C4-2B (cell line): Measurements from ENCODE around the gene F12.
A peak's percentile ranks its signal among the peaks of the same experiment; 100 is the strongest.

ENCODE experiments used
- H3K27ac ChIP-seq: fragments of 450-650 bp; 2 replicates; pipeline ENCODE4 v1.5.1; 2017
- CTCF ChIP-seq: fragments of 450-650 bp; conservative IDR thresholded peaks from 2 replicates; pipeline ENCODE4 v1.5.1; 2017; ENCODE audit warnings: mild to moderate bottlenecking
- ZFX ChIP-seq: fragments of 450-650 bp; IDR thresholded peaks from 2 replicates; pipeline ENCODE4 v1.6.1; 2017

The F12 gene

DNA sequence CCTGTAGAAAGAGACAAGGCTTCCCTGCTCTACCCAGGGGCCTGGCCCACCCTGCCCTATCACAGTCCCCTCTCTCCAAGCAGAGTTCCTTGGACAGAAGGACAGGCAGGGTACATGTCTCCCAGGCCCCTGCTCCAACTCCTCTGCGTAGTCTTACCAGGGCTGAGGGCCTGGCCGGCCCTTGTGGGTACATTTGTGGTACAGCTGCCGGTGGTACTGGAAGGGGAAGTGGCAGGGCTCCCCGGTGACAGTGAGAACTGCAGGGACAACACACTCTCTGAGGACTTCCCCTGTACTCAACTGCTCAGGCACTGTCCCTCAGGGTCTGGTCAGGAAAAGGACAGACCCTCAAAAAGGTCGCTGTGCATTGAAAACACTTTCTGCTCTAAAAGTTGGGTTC lies 3.6 kb downstream of the F12 start:
- H3K27ac ChIP-seq, result no peak overlapping the region

DNA sequence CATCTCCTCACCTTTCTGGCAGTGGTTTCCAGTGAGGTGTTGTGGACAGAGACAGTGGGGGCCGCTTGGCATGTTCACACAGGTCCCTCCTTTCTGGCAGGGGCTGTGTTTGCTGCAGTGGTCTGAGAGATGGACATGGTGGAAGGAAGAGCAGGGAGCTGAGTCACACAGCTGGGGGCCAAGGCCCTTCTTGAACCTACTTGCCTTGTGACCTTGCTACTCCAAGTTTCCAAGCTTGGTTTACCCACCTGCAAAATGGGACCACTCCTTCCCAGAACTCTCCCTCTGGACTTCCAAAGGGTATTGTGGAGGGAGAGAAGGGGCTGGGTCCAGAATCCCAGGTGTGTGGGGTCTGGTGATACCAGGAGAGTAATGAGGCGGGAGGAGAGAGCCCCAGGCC lies 4.1 kb downstream of the F12 start:
- TF ChIP-seq ZFX (no peak), CTCF (no peak)
- H3K27ac ChIP-seq, result no peak overlapping the region; the same call in 1 of the 2 replicates

More for the DNA sequence above, 3.6 kb downstream of the F12 start:
- TF ChIP-seq ZFX (no peak), CTCF (no peak)

DNA sequence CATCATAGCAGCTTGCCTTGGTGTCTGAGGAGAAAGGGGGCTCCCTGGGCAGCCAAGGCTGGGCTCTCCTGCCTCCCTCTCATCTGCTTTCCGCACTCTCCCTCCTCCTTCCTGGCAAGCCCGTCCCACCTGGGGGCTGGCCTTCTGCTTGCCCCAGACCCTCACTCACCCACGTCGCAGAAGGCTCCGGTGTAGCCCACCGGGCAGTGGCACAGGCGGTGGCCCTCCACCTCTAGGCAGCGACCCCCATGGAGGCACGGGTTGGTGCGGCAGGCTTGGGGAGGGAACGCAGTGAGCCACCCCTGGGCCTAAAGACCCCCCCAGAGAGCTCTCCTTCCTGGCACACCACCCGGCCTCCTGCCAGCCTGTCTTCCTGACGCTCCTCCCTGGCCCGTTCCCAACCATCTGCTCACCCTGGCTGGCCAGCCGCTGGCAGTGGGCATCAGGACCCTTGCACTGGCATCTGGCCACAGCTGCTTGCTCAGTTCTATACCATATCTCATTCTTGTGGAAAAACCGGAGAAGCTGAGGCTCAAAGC lies 4.7 kb downstream of the F12 start:
- TF ChIP-seq CTCF, result no peak
- TF ChIP-seq ZFX, result 0 out of 2 replicates have a peak, but pooled peaks have one; percentile 4
- peak overlapping the region; percentile 96 for H3K27ac ChIP-seq

DNA sequence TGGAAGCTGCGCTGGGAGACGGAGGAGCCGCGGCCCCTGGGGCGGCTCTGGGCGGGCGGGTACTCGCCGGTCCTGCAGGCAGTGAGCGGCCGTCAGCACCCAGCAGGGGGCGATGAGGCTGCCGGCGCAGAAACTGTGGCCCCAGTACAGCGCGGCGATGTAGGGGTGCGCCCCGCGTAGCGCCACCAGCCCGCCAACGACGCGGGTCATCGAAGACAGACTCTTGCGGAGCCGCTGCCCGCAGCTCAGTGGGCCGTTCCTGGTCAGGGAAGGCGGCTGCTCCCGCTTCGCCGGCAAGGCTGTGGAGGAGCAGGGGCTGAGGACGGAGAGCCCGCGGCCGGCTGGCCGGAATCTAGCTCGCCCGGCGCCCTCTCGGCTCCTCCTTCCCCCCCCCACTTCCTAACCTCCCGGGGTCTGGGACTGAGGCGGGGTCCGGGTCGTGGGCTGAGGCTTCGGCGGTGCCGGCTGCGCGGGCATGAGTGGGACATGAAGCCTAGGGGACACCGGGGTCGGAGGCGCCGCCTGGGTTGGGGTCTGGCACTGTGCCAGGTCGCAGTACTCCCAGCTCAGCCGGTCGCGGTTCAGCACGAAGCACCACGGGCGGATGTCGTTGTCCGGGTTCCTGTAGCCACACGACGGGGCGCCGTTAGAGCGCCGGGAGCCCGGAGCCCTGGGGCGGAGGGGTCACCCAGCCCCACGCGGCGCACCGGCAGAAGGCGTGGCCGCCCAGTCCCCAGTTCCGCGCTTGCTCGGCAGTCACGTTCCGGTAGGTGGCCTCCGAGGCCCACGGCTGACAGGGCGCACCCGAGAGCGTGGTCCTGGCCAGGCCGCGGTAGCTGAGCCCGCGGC lies 5.3 kb downstream of the F12 start:
- H3K27ac ChIP-seq, result peak overlapping the region; percentile 96
- TF ChIP-seq ZFX (peak; percentile 52; the same call in 1 of the 2 replicates), CTCF (peak; percentile 83)

GRCh38 chr5:177403102-177403791 lies 6.1 kb downstream of the F12 start:
- peak overlapping the region; percentile 96 for H3K27ac ChIP-seq
- peak; percentile 75; the same call in 1 of the 2 replicates for TF ChIP-seq ZFX
- no peak for TF ChIP-seq CTCF

GRCh38 chr5:177402271-177403043 lies 6.9 kb downstream of the F12 start:
- peak; percentile 73; the same call in 1 of the 2 replicates for TF ChIP-seq ZFX
- TF ChIP-seq CTCF, result peak; percentile 75
- peak overlapping the region; percentile 96 for H3K27ac ChIP-seq
